ENCODE results near the gene FBN1.

FBN1 gene

GRCh38 chr15:48384616-48385015, 260.9 kb downstream of the FBN1 start:
- Histone ChIP-seq H3K79me1 (ENCODE audit: low read depth, low read length) (no peaks in the 10 kb centered on the region), H3K23ac (ENCODE audit: low read depth, low read length, poor library complexity) (no peak overlapping the region), H3K18ac (ENCODE audit: low read length) (no peak overlapping the region), H4K8ac (ENCODE audit: low read depth, low read length) (no peak overlapping the region), H2AFZ (ENCODE audit: low read length) (no peak overlapping the region), H3K27ac (replicated peaks; ENCODE audit: low read length) (no peak overlapping the region), H2BK15ac (ENCODE audit: low read length) (no peak overlapping the region), H3K14ac (ENCODE audit: low read length) (no peak overlapping the region), H3K9me3 (replicated peaks in 1 of 2; ENCODE audit: control insufficient read depth in 2 of 2, insufficient read depth in 1 of 2, low read depth in 1 of 2, low read length in 2 of 2) (no peaks in the 10 kb centered on the region), H3K4ac (ENCODE audit: low read length) (no peak overlapping the region), H3K4me1 (ENCODE audit: control insufficient read depth in 2 of 2, insufficient read depth in 1 of 2, low read depth in 1 of 2, low read length in 2 of 2) (peaks cover 0 to 1% of the 10 kb centered on the region in 2 donors), H3K36me3 (replicated peaks in 1 of 2; ENCODE audit: control insufficient read depth in 2 of 2, insufficient read depth in 2 of 2, low read length in 2 of 2) (no peaks in the 10 kb centered on the region), H3K9ac (ENCODE audit: low read depth, low read length, poor library complexity) (no peak overlapping the region), H3K4me3 (ENCODE audit: low read length in 2 of 2) (no peak overlapping the region), H3K27me3 (ENCODE audit: control insufficient read depth in 3 of 3, insufficient read depth in 3 of 3, low read depth in 1 of 3, low read length in 3 of 3) (no peaks in the 10 kb centered on the region), H2BK120ac (ENCODE audit: low read depth, low read length) (no peak overlapping the region), H2BK5ac (ENCODE audit: low read length) (no peak overlapping the region), H2BK12ac (ENCODE audit: low read length) (no peak overlapping the region), H4K91ac (ENCODE audit: low read depth, low read length, poor library complexity) (no peak overlapping the region), H3K4me2 (ENCODE audit: insufficient read depth, low read length, poor library complexity, severe bottlenecking) (no peak overlapping the region), H2AK5ac (ENCODE audit: low read depth, low read length) (no peak overlapping the region)
- DNase-seq (ENCODE audit: low spot score), result no peak
- no CpG with 5 or more reads among the region's 3 CpGs for WGBS, 2 donors (ENCODE audit: extremely low coverage in 2 of 2, insufficient read length in 2 of 2, insufficient replicate concordance in 1 of 2)

GRCh38 chr15:48383031-48383430, 262.5 kb downstream of the FBN1 start:
- H3K4me2 ChIP-seq (ENCODE audit: insufficient read depth, low read length, poor library complexity, severe bottlenecking), result no peak overlapping the region
- H4K91ac ChIP-seq (ENCODE audit: low read depth, low read length, poor library complexity), result no peak overlapping the region
- no peak overlapping the region for H3K14ac ChIP-seq (ENCODE audit: low read length)
- no peak overlapping the region for H2AK5ac ChIP-seq (ENCODE audit: low read depth, low read length)
- H3K9me3 ChIP-seq (replicated peaks in 1 of 2; ENCODE audit: control insufficient read depth in 2 of 2, insufficient read depth in 1 of 2, low read depth in 1 of 2, low read length in 2 of 2), result no peaks in the 10 kb centered on the region
- no peak for DNase-seq (ENCODE audit: low spot score)
- H2BK12ac ChIP-seq (ENCODE audit: low read length), result no peak overlapping the region
- H3K27me3 ChIP-seq (ENCODE audit: control insufficient read depth in 3 of 3, insufficient read depth in 3 of 3, low read depth in 1 of 3, low read length in 3 of 3), result no peaks in the 10 kb centered on the region
- H3K9ac ChIP-seq (ENCODE audit: low read depth, low read length, poor library complexity), result no peak overlapping the region
- no peak overlapping the region for H4K8ac ChIP-seq (ENCODE audit: low read depth, low read length)
- no peak overlapping the region for H2BK15ac ChIP-seq (ENCODE audit: low read length)
- H3K27ac ChIP-seq (replicated peaks; ENCODE audit: low read length), result no peak overlapping the region
- H3K23ac ChIP-seq (ENCODE audit: low read depth, low read length, poor library complexity), result no peak overlapping the region
- no peak overlapping the region for H3K4me3 ChIP-seq (ENCODE audit: low read length in 2 of 2)
- no peak overlapping the region for H3K4ac ChIP-seq (ENCODE audit: low read length)
- no peaks in the 10 kb centered on the region for H3K36me3 ChIP-seq (replicated peaks in 1 of 2; ENCODE audit: control insufficient read depth in 2 of 2, insufficient read depth in 2 of 2, low read length in 2 of 2)
- H3K18ac ChIP-seq (ENCODE audit: low read length), result no peak overlapping the region
- H2BK5ac ChIP-seq (ENCODE audit: low read length), result no peak overlapping the region
- H2AFZ ChIP-seq (ENCODE audit: low read length), result no peak overlapping the region
- no peak overlapping the region for H2BK120ac ChIP-seq (ENCODE audit: low read depth, low read length)
- H3K79me1 ChIP-seq (ENCODE audit: low read depth, low read length), result no peaks in the 10 kb centered on the region
- peaks cover 0 to 1% of the 10 kb centered on the region in 2 donors for H3K4me1 ChIP-seq (ENCODE audit: control insufficient read depth in 2 of 2, insufficient read depth in 1 of 2, low read depth in 1 of 2, low read length in 2 of 2)
- no CpG with 5 or more reads among the region's 2 CpGs for WGBS, 2 donors (ENCODE audit: extremely low coverage in 2 of 2, insufficient read length in 2 of 2, insufficient replicate concordance in 1 of 2)

- H3K9me3 ChIP-seq (replicated peaks in 1 of 2; ENCODE audit: control insufficient read depth in 2 of 2, insufficient read depth in 1 of 2, low read depth in 1 of 2, low read length in 2 of 2), result no peaks in the 10 kb centered on the region
- no peak overlapping the region for H3K18ac ChIP-seq (ENCODE audit: low read length)
- H2AFZ ChIP-seq (ENCODE audit: low read length), result no peak overlapping the region
- no peak overlapping the region for H2BK120ac ChIP-seq (ENCODE audit: low read depth, low read length)
- no peak overlapping the region for H2BK12ac ChIP-seq (ENCODE audit: low read length)
- no peak overlapping the region for H2BK15ac ChIP-seq (ENCODE audit: low read length)
- H3K4me1 ChIP-seq (ENCODE audit: control insufficient read depth in 2 of 2, insufficient read depth in 1 of 2, low read depth in 1 of 2, low read length in 2 of 2), result peaks cover 0 to 1% of the 10 kb centered on the region in 2 donors
- H3K79me1 ChIP-seq (ENCODE audit: low read depth, low read length), result no peaks in the 10 kb centered on the region
- no peak overlapping the region for H4K8ac ChIP-seq (ENCODE audit: low read depth, low read length)
- WGBS, 2 donors (ENCODE audit: extremely low coverage in 2 of 2, insufficient read length in 2 of 2, insufficient replicate concordance in 1 of 2), result no CpG with 5 or more reads among the region's 4 CpGs
- no peak overlapping the region for H3K14ac ChIP-seq (ENCODE audit: low read length)
- H3K23ac ChIP-seq (ENCODE audit: low read depth, low read length, poor library complexity), result no peak overlapping the region
- H3K27ac ChIP-seq (replicated peaks; ENCODE audit: low read length), result no peak overlapping the region
- H3K36me3 ChIP-seq (replicated peaks in 1 of 2; ENCODE audit: control insufficient read depth in 2 of 2, insufficient read depth in 2 of 2, low read length in 2 of 2), result no peaks in the 10 kb centered on the region
- H2BK5ac ChIP-seq (ENCODE audit: low read length), result no peak overlapping the region
- no peaks in the 10 kb centered on the region for H3K27me3 ChIP-seq (ENCODE audit: control insufficient read depth in 3 of 3, insufficient read depth in 3 of 3, low read depth in 1 of 3, low read length in 3 of 3)
- no peak overlapping the region for H4K91ac ChIP-seq (ENCODE audit: low read depth, low read length, poor library complexity)
- H3K9ac ChIP-seq (ENCODE audit: low read depth, low read length, poor library complexity), result no peak overlapping the region
- DNase-seq (ENCODE audit: low spot score), result no peak
- H3K4ac ChIP-seq (ENCODE audit: low read length), result no peak overlapping the region
- H3K4me2 ChIP-seq (ENCODE audit: insufficient read depth, low read length, poor library complexity, severe bottlenecking), result no peak overlapping the region
- no peak overlapping the region for H2AK5ac ChIP-seq (ENCODE audit: low read depth, low read length)
- no peak overlapping the region for H3K4me3 ChIP-seq (ENCODE audit: low read length in 2 of 2)
Observed at GRCh38 chr15:48381861-48382260, 263.6 kb downstream of the FBN1 start.

DNA sequence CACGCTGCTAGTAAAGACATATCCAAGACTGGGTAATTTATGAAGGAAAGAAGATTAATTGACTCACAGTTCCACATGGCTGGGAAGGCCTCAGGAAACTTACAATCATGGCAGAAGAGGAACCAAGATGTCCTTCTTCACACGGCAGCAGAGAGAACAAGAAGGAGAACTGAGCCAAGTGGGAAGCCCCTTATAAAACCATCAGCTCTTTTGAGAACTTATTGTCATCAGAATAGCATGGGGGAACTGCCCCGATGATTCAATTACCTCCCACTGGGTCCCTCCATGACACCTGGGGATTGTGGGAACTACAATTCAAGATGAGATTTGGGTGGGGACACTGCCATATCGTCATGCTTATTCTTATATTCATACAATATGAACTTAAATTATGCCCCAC, 265.3 kb downstream of the FBN1 start:
- no peak overlapping the region for H2BK120ac ChIP-seq (ENCODE audit: low read depth, low read length)
- no peak overlapping the region for H4K8ac ChIP-seq (ENCODE audit: low read depth, low read length)
- H3K9ac ChIP-seq (ENCODE audit: low read depth, low read length, poor library complexity), result no peak overlapping the region
- H3K79me1 ChIP-seq (ENCODE audit: low read depth, low read length), result no peaks in the 10 kb centered on the region
- no peaks in the 10 kb centered on the region for H3K27me3 ChIP-seq (ENCODE audit: control insufficient read depth in 3 of 3, insufficient read depth in 3 of 3, low read depth in 1 of 3, low read length in 3 of 3)
- no peaks in the 10 kb centered on the region for H3K36me3 ChIP-seq (replicated peaks in 1 of 2; ENCODE audit: control insufficient read depth in 2 of 2, insufficient read depth in 2 of 2, low read length in 2 of 2)
- no CpG with 5 or more reads among the region's 4 CpGs for WGBS, 2 donors (ENCODE audit: extremely low coverage in 2 of 2, insufficient read length in 2 of 2, insufficient replicate concordance in 1 of 2)
- H3K18ac ChIP-seq (ENCODE audit: low read length), result no peak overlapping the region
- H3K14ac ChIP-seq (ENCODE audit: low read length), result no peak overlapping the region
- H4K91ac ChIP-seq (ENCODE audit: low read depth, low read length, poor library complexity), result no peak overlapping the region
- H2BK12ac ChIP-seq (ENCODE audit: low read length), result no peak overlapping the region
- no peak overlapping the region for H3K4ac ChIP-seq (ENCODE audit: low read length)
- DNase-seq (ENCODE audit: low spot score), result no peak
- H3K23ac ChIP-seq (ENCODE audit: low read depth, low read length, poor library complexity), result no peak overlapping the region
- H3K4me2 ChIP-seq (ENCODE audit: insufficient read depth, low read length, poor library complexity, severe bottlenecking), result no peak overlapping the region
- no peak overlapping the region for H2AFZ ChIP-seq (ENCODE audit: low read length)
- H3K4me3 ChIP-seq (ENCODE audit: low read length in 2 of 2), result no peak overlapping the region
- H2BK5ac ChIP-seq (ENCODE audit: low read length), result no peak overlapping the region
- no peak overlapping the region for H3K27ac ChIP-seq (replicated peaks; ENCODE audit: low read length)
- peaks cover 0 to 1% of the 10 kb centered on the region in 2 donors for H3K4me1 ChIP-seq (ENCODE audit: control insufficient read depth in 2 of 2, insufficient read depth in 1 of 2, low read depth in 1 of 2, low read length in 2 of 2)
- peaks cover 0 to 2% of the 10 kb centered on the region in 2 donors for H3K9me3 ChIP-seq (replicated peaks in 1 of 2; ENCODE audit: control insufficient read depth in 2 of 2, insufficient read depth in 1 of 2, low read depth in 1 of 2, low read length in 2 of 2)
- H2AK5ac ChIP-seq (ENCODE audit: low read depth, low read length), result no peak overlapping the region
- H2BK15ac ChIP-seq (ENCODE audit: low read length), result no peak overlapping the region
